Measurements from ENCODE around the gene RNF144A.

Gene RNF144A

DNA sequence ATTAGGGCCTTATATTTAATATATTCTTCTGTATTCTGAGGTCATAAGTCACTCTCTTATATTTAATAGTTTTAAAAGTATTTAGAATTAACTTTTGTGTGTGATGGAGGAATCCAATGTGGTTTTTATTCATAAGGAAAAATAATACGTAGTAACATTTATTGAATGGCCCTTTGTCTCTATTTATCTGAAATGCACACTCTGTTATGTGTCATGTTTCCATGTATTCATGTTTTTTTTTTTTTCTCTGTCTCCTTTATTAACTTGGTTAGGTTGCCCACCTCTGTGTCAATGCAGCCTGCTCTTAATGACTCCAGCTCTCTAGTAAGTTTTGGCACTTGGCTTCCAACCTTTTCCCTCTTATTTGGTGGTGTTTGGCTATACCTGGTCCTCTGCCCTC lies 33.8 kb downstream of the RNF144A start:
- no peak for DNase-seq

DNA sequence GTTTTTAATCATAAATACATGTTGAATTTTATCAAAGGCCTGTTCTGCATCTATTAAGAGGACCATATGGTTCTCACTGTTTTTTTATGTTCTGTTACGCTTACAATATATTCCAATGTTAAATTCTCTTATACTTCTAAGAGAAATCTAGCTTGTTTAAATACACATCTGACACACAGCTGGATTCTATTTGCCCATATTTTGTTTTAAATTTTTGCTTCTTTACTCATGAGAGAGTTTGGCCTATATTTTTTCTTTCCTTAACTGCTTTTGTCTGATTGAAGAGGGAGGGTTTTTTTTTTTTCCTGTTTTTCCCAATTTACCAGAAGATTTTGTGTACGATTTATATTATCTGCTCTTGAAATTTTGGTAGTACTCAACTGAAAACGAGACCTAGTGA lies 34.9 kb downstream of the RNF144A start:
- DNase-seq = no peak

DNA sequence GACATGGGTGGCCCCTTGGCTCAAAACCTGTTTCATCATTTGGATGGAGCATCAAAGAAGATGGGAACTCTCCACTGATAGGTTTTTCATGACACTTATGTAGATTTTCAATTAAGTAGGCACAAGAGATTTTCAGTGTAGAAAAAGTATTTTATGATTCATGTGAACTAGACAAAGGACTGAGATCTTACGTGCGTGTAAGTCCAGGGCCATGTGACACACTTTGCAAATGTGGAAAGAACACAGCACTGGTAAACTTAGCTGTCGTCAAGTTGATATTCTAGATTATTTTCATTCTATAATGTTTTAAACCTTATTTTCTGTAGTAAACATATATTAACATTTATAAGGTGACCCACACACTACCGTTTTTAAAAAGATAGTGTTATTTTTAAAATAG lies 37.4 kb downstream of the RNF144A start:
- no peak for DNase-seq

- no peak for DNase-seq
These were observed 38.4 kb downstream of the RNF144A start for GRCh38 chr2:6955511-6956136.

GRCh38 chr2:6956566-6956965 lies 39.4 kb downstream of the RNF144A start:
- no peak for DNase-seq

- DNase-seq = no peak
These were observed 40.0 kb downstream of the RNF144A start for GRCh38 chr2:6957031-6957714.

- DNase-seq = peak; percentile 99
These were observed 40.9 kb downstream of the RNF144A start for GRCh38 chr2:6957910-6958615.

GRCh38 chr2:6958616-6959235 lies 41.5 kb downstream of the RNF144A start:
- no peak for DNase-seq

GRCh38 chr2:6959751-6960150 lies 42.5 kb downstream of the RNF144A start:
- no peak for DNase-seq

DNA sequence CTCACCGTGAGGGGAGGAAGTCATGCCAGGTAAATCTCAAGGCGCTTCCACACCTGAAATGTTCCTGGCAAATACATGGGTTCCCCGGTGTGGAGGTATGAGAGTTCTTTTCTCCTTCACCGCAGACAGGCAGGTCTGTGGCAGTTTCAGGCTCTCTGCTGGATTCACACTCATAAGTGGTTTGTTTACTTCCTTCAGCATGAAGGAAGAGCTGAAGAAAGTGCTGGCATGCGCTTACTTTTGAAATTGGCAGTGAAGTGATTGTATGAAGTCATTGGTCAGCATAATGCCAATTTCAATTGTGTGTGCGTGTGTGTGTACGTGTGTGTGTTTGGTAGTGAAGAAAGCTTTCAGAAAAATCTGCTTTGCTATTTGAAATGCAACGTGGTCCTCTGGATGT lies 43.4 kb downstream of the RNF144A start:
- DNase-seq = no peak

DNA sequence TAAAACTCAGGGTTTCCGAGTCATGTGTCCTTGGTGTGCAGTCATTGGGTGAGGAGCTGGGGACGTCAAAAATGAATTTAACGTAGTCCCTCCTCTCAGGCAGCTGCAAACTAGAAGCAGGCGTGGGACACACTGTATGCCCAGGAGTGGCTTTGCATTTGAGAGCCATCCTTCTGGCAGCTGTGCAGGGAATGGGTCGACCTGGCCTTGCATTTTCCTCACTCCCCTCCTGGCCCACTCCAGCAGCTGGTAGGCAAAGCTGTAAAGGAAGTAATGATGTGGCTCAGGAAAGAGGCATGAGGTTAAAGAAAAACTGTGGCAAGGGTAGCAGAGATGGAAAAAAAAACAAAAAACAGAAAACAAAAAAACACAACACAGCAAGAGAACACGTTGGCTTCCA lies 46.5 kb downstream of the RNF144A start:
- DNase-seq = no peak

GRCh38 chr2:6965071-6965795 lies 48.0 kb downstream of the RNF144A start:
- DNase-seq = no peak

GRCh38 chr2:6966446-6966940 lies 49.3 kb downstream of the RNF144A start:
- no peak for DNase-seq

DNA sequence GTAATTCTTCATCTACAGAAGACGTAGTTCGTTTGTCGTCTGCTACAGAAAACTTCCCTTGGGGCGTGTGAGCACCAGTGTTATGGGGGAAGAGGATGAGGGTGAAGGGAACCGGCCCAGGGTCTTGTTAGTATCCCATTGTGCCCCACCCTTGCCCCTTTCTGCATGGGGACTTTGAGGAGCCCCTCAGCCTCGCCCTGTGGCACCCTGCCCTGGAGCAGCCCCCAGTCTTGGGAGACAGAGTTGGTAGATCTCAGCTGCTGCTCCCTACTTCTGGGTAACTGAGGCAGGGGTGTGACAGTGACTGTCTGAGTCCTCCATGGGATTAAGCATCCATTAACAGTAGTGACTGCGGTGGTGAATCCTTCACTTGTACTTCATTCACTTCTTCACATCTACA lies 50.1 kb downstream of the RNF144A start:
- DNase-seq = no peak

DNA sequence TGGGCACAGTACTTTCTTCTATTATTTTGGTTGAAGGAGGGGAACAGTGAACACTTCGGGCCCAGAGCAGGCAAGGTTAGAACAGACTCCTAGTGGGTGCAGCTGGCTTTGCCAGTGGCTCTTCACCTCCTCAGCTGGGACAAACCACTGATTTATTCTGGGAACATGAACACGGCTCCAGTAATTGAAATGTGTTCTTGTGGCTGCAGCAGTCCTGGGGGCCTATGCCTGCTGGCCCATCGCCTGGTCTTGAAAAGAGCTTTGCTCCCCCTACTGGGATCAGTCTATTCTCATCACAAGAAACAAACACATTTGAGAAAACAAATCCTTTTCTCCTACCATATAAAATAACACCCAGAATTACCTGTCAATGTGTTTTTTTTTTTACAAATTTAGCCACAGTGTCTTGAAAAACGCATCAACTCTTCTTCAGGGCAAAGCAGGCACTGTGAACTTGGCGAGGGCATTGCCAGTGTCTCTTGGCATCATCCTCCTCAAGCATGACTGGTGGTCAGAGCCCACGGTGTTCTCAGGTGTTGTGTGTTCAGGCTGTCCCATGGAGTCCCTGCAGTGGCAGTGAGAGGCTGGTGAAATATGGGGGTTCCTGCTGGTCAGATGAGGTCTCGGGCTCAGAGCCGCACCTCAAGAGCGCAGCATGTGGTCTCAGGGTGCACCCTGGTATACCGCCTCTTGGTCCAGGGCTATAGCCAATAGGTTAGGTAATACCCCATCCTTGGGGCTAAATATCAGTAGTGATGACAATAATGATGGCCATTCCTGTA lies 51.3 kb downstream of the RNF144A start:
- peak; percentile 48 for DNase-seq

- no peak for DNase-seq
These were observed 53.3 kb downstream of the RNF144A start for GRCh38 chr2:6970551-6970950.

- no peak for DNase-seq
These were observed 53.8 kb downstream of the RNF144A start for GRCh38 chr2:6970976-6971480.

DNA sequence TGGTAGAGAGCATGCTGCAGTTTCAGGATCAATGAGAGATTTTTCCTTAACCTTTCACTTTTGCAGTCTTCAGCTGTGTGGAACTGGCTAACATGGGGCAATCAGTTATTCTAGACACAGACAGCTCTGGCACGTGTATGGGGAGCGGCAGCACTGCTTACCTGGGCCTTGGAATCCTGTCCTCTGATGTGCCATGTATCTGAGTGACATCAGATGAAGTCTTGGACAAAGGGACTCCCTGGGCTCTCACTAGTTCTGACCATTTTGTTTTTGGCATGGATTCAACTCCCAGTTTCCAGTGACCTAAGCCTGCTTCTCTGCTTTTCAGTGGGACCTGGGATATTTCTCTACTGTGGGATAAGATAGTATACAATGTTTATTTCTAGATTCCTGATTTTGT lies 54.3 kb downstream of the RNF144A start:
- no peak for DNase-seq

DNA sequence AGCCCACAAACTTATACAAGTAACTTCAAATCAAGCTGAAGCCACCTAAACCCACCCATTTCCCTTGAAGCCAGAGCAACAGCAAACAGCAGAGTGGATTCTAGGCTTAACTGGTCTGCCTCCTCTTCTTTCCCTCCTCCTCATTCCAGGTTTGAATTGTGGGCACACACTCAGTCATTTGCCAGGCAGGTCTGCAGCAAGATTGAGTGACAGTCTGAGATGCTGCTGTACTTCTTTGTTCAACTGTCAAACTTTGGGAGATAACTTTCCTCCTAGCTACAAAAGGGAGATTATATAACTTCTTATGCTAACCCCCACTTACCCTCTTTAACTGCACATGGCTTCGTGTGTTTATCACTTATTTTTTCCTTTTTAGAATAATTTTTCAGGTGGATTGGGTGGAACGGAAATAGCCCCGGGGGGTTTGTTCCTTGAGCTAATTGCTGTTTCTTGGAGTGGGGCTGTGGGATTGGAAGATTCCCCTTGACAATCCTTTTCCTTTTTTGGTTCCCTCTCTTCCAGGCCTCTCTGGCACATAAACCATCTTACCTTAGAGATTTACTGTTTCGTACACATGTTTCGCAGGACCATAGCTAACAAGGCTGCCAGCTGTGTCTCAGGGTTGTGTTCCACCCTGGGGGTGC lies 55.0 kb downstream of the RNF144A start:
- no peak for DNase-seq

DNA sequence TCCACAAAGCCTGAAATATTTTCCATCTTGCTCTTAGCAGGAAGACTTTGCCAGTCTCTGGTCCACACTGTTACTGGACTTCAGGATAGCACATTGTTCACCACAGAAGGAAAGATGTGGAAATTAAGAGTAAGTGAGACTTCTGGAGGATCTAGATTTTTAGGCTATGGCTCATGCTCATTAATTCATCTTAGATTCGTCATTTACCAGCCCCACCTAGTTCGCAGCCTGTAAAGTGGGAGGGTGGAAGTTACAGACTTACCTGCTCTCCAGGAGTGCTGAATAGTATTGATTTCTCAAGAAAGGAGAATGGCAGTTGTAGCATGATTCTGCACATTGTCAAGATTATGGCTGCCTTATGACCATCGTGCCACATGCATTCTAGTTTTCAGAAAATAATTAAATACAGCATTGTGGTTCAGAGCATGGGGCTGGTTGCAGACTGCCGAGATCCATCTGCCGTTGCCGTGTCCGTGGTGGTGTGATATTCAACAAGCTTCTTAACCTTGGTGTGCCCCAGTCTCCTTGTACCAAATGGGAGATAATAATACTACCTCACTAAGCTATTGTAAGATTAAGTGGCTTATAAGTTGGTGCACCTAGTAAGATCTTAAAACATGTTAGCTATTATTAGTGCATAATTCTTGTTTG lies 56.8 kb downstream of the RNF144A start:
- DNase-seq = no peak

GRCh38 chr2:6975988-6976387 lies 58.8 kb downstream of the RNF144A start:
- no peak for DNase-seq
